HepG2 (cell line): ENCODE measurements around the gene AKR1C2. TPM values are rescaled to one million over a fixed set of nuclear protein-coding genes. Genes with fewer than 3 reads are reported as not detected.

ENCODE experiments used
- ARID2 ChIP-seq: sonication (generic); formaldehyde crosslinking; IDR thresholded peaks from 2 replicates; pipeline ENCODE4 v1.8.1; 2022; ENCODE audit warnings: mild to moderate bottlenecking, missing genetic modification reagents, borderline replicate concordance
- ATF1 ChIP-seq: IDR thresholded peaks from 2 replicates; pipeline ENCODE4 v1.6.1; 2016; ENCODE audit warnings: mild to moderate bottlenecking, control low read depth
- CCDC6 ChIP-seq: sonication (generic); formaldehyde crosslinking; IDR thresholded peaks from 2 replicates; pipeline ENCODE4 v1.8.1; 2022; ENCODE audit warnings: mild to moderate bottlenecking, missing genetic modification reagents, moderate library complexity
- EP300 ChIP-seq, 3 experiments: sonication (generic) in 1 of 3; formaldehyde crosslinking in 1 of 3; IDR thresholded peaks; 2 replicates each; pipeline versions ENCODE4 v1.5.1 to v1.6.1; 2011 to 2020; ENCODE audit warnings: low read depth in 2 of 3, low read length in 2 of 3, borderline replicate concordance in 1 of 3, improper control_type of control experiment in 1 of 3, mild to moderate bottlenecking in 1 of 3, missing genetic modification reagents in 1 of 3, moderate library complexity in 1 of 3
- GATA4 ChIP-seq: sonication (generic); IDR thresholded peaks from 2 replicates; pipeline ENCODE4 v1.6.1; 2016; ENCODE audit warnings: antibody characterized with exemption, low read depth, borderline replicate concordance
- GATAD2A ChIP-seq: IDR thresholded peaks from 2 replicates; pipeline ENCODE4 v1.6.1; 2016
- MAFF ChIP-seq: IDR thresholded peaks from 2 replicates; pipeline ENCODE4 v1.6.1; 2011; ENCODE audit warnings: low read depth, low read length, improper control_type of control experiment
- NFE2L2 ChIP-seq: fragments of 150-350 bp; IDR thresholded peaks from 2 replicates; pipeline ENCODE4 v1.6.1; 2014; ENCODE audit warnings: low read length
- NFRKB ChIP-seq: fragments of 450-650 bp; IDR thresholded peaks from 2 replicates; pipeline ENCODE4 v1.6.1; 2017
- NR2F2 ChIP-seq: IDR thresholded peaks from 2 replicates; pipeline ENCODE4 v1.6.1; 2012; ENCODE audit warnings: low read depth, inconsistent platforms, borderline replicate concordance
- PITX1 ChIP-seq: sonication (generic); formaldehyde crosslinking; IDR thresholded peaks from 2 replicates; pipeline ENCODE4 v1.5.1; 2020; ENCODE audit warnings: mild to moderate bottlenecking, missing genetic modification reagents
- POLR2G ChIP-seq: fragments of 200-400 bp; formaldehyde crosslinking; IDR thresholded peaks from 2 replicates; pipeline ENCODE4 v1.6.1; 2018; ENCODE audit warnings: mild to moderate bottlenecking, low read depth, low read length, moderate library complexity
- SALL1 ChIP-seq: sonication (generic); formaldehyde crosslinking; IDR thresholded peaks from 2 replicates; pipeline ENCODE4 v1.8.0; 2022; ENCODE audit warnings: mild to moderate bottlenecking, missing genetic modification reagents
- SOX6 ChIP-seq, 2 experiments: fragments of 450-650 bp in 1 of 2; sonication (generic) in 1 of 2; formaldehyde crosslinking in 1 of 2; IDR thresholded peaks; 2 replicates each; pipeline versions ENCODE4 v1.4.0 to v1.6.1; 2017 to 2020; ENCODE audit warnings: antibody characterized with exemption in 1 of 2, mild to moderate bottlenecking in 1 of 2, missing genetic modification reagents in 1 of 2
- UBTF ChIP-seq: sonication (generic); formaldehyde crosslinking; IDR thresholded peaks from 2 replicates; pipeline ENCODE4 v1.4.0; 2020; ENCODE audit warnings: mild to moderate bottlenecking, missing genetic modification reagents
- ZMYM4 ChIP-seq: sonication (generic); formaldehyde crosslinking; IDR thresholded peaks from 2 replicates; pipeline ENCODE4 v1.8.1; 2023; ENCODE audit warnings: mild to moderate bottlenecking, missing genetic modification reagents
- ZNF407 ChIP-seq: sonication (generic); formaldehyde crosslinking; IDR thresholded peaks from one replicate; pipeline ENCODE4 v1.5.1; 2020; ENCODE audit warnings: mild to moderate bottlenecking, missing genetic modification reagents; ENCODE audit errors: not compliant biosample characterization
- ZNF792 ChIP-seq: IDR thresholded peaks from 2 replicates; pipeline ENCODE4 v1.6.1; 2016
- ZNF891 ChIP-seq: sonication (generic); formaldehyde crosslinking; IDR thresholded peaks from 2 replicates; pipeline ENCODE4 v1.5.0; 2020; ENCODE audit warnings: mild to moderate bottlenecking, missing genetic modification reagents
- polyA plus RNA-seq, 8 experiments: library from polyadenylated mRNA; depleted of rRNA in 3 of 8; stranded (reverse) in 7 of 8; unstranded in 1 of 8; fragments of >200 nt; fragmentation: Illumina TruSeq in 4 of 8; extraction: Trizol in 4 of 8; gene quantifications; 2 replicates each; pipeline versions ENCODE4 v1.2.1 to v1.2.3, GENCODE V29; 2011 to 2016; ENCODE audit warnings: low read depth in 4 of 8, missing spikeins in 1 of 8, mixed read lengths in 1 of 8; ENCODE audit not compliant: insufficient read depth in 1 of 8
- total RNA-seq, 5 experiments: library from RNA; depleted of rRNA; stranded (reverse); fragments of >200 nt; fragmentation: Illumina TruSeq; extraction: Trizol; gene quantifications; 2 replicates each; pipeline ENCODE4 v1.2.3, GENCODE V29; 2016; ENCODE audit warnings: low read depth in 1 of 5

The AKR1C2 gene
- total and polyA plus RNA-seq, 2 of the 13 experiments (the other 11 are each of a cell fraction or from before 2014, with no cell fraction given) = 140 to 900 TPM

GRCh38 chr10:4939224-4940072 lies 64.2 kb downstream of the AKR1C2 start (continued):
- TF ChIP-seq ZNF407 (CRISPR knock-in tag) (no peak), POLR2G (peak; percentile 41), ZNF891 (CRISPR knock-in tag) (no peak), UBTF (CRISPR knock-in tag) (no peak), ZMYM4 (CRISPR knock-in tag) (peak; percentile 23; the same call in 1 of the 2 replicates), NR2F2 (peak; percentile 63; the same call in 1 of the 2 replicates), SALL1 (CRISPR knock-in tag) (peak; percentile 20; the same call in 1 of the 2 replicates), GATA4 (peak; percentile 73; the same call in 1 of the 2 replicates), ARID2 (CRISPR knock-in tag) (0 out of 2 replicates have a peak, but pooled peaks have one; percentile 61), MAFF (peak; percentile 66), GATAD2A (CRISPR knock-in tag) (peak; percentile 77), PITX1 (CRISPR knock-in tag) (peak; percentile 45; the same call in 1 of the 2 replicates), CCDC6 (0 out of 2 replicates have a peak, but pooled peaks have one; percentile 27), EP300 (IDR thresholded peaks at IDR 0.05; ENCODE audit: low read depth in 2 of 2, low read length in 2 of 2) (peak in 1 of 2 experiments; percentile 76; a peak in 2 of 4 replicates), EP300 (CRISPR knock-in tag; IDR thresholded peaks at IDR 0.05; ENCODE audit: borderline replicate concordance) (no peak), NFE2L2 (no peak), NFRKB (no peak), ZNF792 (CRISPR knock-in tag) (peak; percentile 40; the same call in 1 of the 2 replicates), ATF1 (CRISPR knock-in tag) (0 out of 2 replicates have a peak, but pooled peaks have one; percentile 13), SOX6 (IDR thresholded peaks at IDR 0.05) (no peak), SOX6 (CRISPR knock-in tag; IDR thresholded peaks at IDR 0.05) (peak; percentile 74)
